HG02642 (cell line): ENCODE measurements around the gene RFT1.

Experiments used
- ATAC-seq: cut with Tn5 transposase; IDR thresholded peaks from one replicate; pipeline ENCODE4 v1.9.1; 2021; ENCODE audit warnings: mild to moderate bottlenecking; ENCODE audit not compliant: unreplicated experiment, poor library complexity

Gene RFT1

DNA sequence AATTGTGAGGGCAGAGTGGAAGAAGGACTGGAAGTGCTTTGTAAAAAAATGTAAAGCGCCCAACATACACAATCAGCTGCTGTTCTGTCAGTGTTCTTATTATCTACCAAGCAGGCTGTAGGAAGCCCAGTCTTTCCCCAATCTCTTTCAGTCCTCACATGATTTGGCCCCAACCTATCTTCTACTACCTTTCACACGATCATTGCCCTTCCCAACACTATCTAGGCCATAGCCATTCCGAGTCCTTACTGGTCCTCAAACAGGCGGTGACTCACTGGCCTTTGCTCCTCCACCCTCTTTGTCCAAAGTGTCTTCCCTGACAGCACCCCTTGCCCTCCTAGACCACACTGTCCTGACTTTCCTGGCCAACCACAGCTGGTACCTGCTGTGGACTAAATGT, 861 bp upstream of the RFT1 start:
- no peak for ATAC-seq

DNA sequence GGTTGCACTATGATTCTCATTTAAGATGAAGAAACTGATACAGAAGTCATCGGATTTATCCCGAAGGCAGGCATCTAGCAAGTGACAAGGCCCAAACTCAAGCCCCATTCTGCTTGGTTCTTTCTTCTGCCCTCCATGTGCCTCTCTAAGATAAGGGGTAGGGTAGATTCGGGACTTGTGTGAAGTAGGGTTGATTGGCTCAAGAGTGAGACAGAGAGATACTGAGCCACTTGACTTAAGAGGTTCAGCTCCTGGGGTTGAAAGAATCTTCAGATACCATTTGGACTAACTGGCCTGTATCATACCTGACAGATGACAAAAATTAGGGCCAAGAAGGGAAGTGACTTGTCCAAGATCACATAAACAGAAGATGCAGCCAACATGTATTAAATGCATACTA, 891 bp downstream of the RFT1 start:
- no peak for ATAC-seq

DNA sequence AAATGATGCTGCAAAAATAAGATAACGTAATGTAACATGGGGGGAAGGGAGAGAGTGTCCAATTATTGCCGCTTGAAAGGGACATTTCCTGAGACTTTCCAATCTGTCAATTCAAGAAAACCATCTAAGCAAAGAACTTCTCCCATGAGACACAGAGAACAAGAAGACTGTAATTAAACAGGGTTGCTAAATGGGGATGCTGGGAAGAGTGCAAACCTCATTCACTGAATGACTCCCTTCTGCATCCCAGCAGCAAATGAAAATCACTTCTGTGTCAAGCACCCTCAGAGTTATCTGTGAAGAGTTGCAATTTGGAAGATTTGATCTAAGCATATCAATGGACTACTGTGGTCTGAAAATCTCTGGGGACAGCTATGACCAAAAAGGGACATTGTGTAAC, 3.6 kb downstream of the RFT1 start:
- ATAC-seq, result no peak

DNA sequence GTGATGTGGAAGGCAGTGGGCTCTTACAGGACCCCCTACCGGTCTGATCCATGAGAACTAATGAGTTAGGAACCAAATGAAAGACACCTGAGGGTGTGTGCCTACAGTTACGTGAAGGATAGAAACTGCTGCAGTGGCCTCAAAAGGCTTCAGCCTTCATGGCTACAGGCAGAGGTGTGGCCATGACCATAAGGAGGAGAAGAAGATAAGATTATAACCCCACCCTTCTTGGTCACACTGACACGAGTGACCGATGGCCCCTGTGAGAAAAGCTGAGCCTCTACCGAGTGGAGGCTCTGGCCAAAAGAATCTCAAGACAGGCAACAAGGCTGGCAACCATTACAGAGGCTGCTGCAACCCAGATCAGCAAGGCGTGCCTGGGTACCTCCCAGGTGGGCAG, 6.3 kb downstream of the RFT1 start:
- ATAC-seq, result no peak

DNA sequence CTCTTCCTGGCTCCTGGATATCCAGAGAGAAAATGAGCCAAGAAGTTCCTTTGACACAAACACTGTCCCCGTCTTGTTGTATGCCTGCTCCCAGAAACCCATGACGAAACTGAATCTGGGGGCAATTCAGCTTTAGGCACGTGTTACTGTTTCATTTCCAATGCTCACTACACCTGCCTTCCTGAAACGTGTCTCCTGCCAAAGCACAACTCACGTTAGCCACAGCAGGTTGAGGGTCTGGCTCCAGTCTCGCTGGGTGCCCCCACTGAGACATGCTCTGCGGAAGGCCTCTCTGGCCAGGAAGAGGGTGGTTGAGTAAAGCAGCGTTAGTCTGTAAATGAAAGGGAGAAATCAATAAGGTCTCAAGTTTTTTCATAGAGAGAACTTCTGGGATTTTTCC, 6.7 kb downstream of the RFT1 start:
- no peak for ATAC-seq

DNA sequence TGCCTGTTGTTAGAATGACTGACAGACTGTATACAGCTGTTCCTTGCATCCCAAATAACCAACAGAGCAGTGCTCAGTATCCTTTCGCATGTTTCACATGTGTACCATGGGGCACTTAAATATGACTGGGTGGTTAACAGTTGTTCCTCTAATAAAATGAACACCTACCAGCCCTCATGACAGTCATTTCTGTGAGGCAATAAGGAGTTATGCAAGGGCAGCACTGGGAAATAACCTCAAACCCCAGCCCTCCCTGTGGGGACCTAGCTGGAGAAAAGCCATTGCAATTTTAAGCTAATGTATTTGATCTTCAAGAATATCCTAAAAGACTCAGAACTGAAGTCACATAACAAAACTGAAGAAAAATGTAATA, 7.3 kb downstream of the RFT1 start:
- no peak for ATAC-seq

DNA sequence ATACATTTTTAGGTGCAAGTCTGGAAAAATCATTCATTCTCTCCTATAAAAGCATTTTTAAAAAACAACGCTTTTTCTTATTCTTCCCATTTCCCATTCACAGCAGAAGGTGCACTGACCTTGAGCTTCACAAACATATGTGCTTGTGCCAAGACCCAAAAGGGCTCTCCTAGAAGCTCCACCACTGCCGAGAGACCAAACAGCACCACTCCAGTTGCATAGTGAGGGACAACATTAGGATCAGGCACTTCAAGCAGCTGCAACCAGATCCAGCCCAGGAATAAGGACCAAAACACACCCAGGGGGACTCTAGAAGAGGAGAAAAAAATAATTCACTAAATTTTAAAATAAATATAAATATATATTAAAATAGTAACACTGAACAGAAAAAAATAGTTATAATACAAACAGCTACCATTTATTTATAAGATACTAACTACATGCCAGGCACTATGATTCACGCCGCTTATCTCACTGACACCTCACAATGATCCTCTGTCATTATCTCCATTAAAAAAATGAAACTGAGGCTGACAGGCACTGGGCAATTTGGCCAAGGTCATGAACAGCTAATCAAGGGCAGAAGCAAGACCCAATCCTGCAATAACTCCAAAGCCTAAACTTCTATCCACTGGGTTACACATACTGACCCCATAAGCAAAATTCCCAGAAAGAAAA, 7.8 kb downstream of the RFT1 start:
- no peak for ATAC-seq

DNA sequence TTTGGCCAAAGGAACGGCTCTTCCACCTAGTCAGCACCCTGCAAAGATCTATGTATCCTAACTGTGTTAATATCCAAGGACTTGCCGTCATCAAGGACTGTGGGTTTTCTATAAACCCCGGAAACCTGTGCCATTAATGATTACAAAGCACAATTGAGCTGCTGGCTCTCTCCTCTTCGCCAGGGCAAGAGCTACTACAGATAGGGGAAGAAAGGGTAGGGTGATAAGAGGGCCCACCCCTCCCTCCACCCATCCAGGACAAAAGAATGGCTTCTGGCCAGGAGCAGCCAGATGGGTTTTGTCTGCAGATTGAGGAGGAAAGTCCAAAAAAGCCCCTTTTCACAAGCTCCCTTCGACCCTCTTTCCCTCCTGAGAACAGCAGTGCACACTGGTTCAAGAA, 9.9 kb downstream of the RFT1 start:
- ATAC-seq, result no peak

DNA sequence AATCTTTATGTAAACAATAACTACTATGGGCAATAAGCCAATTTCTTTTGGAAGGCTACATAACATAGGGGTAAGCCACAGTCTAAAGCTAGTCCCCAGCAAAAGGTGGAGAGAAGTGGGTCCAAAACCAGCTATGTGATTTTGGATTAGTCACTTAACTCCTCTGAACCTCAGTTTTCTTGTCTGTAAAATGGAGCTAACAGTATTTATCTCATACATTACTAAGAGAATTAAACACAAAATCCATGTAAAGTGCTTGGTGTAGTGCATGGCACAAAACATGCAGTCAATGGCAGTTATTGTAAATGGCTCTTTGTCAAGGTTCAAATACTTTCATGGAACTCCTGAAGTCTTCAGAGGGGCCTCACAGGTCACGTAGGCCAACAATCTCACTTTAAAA, 13.3 kb downstream of the RFT1 start:
- no peak for ATAC-seq

DNA sequence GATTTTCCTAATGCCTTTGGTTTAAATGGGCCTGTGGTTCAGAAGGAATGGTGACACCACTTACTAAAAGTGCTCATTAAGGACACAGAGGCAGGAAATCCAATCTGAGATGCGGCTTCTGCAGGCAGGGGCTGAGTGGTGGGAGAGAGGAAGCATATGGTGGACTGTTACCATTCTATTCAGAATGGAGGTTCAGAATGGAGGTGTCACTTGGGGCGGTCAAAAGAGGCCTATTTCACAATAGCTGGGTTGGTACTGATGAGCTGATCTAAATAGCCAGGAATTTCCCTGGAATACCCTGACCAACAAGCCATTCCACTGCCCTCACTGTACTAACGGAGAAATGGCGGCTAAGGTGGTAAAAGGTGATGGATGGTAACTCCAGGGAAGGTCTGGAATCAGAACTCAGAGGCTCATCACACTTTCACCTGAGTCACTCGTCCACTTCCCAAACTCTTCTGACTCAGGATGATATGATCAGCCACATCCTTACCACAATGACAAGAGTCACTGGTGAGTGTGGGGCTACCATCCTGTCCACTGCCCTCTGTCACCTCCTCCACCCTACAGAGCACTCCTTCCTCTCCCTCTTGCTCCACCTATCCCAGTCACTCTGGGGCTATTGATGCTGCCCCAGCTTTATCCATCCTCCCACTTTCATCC, 15.7 kb downstream of the RFT1 start:
- ATAC-seq, result no peak

DNA sequence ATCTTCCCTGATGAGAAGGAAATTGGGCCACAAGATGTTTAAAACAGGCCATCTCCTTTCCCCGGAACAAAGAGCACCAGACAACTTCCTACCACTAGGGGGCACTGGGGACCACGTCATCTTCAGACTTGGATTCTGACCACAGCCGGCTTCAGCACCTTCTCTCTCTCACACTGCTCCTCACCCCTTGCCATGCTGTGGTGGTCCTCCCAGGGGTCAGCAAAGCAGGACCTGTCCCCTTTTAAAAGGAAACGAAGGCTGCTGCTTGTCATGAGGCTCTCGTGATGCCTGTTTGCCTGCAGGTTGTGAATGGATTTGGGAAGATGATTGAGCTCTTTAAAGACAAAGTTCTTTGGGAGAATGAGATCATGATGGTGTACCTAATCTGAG, 16.2 kb downstream of the RFT1 start:
- ATAC-seq, result peak; percentile 66

DNA sequence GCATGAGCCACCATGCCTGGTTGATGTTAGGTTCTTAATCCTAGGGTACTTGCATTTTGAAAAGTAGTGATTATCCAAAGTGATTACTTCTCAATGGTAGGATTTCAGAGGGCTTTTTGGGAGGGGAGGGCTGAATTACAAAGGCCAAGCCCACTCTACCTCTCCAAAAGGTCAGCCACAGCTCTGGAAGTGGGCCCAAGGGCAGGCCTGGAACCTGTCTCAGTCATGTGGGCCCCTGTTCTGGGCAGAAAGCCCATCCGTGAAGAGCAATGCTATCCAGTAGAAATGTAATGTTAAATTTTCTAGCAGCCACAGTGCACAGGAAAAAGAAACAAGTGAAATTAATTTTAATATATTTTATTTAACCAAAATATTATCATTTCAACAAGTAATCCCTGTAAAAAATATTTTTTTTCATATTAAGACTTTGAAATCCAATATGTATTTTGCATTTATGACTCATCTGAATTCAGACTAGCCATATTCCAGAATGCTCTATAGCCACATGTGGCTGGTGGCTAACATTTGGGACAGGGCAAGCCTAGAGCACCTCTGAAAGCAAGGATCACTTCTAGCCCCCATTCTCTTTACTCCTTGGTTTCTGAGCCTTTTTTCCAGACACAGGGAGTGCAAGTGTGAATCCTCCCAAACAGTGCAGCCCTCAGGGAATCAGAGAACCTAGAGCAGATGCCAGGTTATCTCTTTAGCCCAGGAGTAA, 16.8 kb downstream of the RFT1 start:
- no peak for ATAC-seq

DNA sequence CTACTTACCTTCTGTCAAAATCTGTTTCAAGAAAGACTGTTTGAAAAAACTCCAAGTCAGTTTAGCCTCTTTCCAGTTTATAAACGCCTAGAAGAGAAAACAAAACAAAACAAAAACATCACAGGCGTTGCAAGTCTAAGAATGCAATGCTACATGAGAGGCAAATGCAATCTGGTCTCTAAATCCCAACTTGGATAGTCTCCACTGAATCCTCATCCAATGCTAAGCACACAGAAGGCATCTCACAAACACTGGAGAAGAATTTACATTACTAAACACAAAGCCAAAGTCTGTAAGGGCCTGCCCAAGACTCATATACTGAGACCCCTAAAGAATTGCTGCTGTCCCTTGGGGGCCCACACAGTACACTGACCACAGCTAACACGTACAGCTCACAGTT, 18.4 kb downstream of the RFT1 start:
- no peak for ATAC-seq

DNA sequence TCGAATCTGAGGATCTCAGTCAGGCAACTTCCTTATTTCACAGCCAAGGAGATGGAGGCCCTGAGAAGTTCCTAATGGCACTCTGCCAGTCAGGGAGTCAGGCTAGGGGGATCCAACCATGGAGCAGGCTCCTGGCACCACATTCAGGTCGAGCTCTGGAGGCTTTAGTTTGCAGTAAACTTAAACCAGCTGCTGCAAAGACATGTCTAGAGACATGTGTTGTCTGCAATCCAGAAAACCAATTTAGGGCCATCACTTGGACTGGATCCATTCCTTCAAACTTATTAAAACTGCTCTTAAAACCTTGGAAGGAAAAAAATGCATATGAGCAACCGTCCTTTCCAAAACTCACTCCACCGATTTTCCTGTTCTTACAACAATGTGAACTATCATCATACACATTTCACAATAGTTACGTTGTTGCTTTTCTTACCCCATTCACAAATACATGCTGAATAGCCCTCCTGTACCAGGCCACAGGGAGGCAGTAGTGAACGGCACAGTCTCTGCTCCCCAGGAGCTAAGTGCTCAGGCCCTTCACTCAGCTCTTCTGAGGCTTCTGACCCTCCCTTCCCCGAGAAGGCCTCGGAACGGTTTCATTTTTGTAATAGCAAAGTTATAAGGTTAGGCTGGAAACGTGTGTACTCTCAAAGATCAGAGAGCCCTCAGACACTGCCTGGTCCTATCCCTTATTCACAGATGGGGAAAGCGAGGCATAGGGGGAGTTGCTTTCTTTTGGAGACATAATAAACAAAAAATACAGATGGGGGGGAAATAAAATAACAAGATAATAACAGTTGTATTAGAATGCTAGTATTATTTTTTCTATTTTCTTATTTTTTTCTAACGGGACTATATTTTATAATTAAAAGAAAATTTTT, 20.1 kb downstream of the RFT1 start:
- no peak for ATAC-seq

DNA sequence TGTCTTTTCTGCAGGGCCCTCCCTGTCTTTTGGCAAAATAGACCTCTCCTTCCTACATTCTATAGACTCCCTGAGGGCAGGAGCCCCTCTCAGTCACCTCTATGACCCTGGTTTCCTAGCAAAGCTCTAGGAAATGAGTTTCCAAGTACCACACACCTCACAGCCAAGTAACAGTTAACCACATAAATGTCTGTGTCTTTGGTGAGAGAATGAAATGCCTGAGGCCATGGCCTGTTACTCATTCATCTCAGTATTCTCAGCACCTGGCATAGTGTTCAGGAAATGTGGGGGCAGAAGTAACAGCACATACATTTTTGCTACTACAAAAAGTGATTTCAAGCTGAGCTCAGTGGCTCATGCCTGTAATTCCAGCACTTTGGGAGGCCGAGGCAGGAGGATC, 21.0 kb downstream of the RFT1 start:
- no peak for ATAC-seq

DNA sequence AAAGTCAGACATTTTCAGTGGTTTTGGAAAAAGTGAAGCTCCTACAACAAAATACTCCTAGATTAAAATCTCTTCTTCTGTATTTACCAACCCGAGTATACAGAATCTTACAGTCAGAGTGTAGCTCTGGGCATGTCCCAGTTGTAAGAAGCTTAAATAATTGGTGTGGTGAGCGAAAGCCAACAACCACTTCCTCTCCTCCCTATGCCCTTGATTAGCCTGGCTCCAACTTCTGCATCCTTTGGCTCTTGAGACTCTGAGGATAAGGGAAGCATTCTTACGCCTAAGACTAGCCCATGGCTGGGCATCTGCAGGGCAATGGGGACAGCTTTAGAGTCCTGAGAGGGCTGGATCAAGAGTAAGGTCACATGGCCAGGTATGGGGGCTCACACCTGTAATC, 25.5 kb downstream of the RFT1 start:
- no peak for ATAC-seq

DNA sequence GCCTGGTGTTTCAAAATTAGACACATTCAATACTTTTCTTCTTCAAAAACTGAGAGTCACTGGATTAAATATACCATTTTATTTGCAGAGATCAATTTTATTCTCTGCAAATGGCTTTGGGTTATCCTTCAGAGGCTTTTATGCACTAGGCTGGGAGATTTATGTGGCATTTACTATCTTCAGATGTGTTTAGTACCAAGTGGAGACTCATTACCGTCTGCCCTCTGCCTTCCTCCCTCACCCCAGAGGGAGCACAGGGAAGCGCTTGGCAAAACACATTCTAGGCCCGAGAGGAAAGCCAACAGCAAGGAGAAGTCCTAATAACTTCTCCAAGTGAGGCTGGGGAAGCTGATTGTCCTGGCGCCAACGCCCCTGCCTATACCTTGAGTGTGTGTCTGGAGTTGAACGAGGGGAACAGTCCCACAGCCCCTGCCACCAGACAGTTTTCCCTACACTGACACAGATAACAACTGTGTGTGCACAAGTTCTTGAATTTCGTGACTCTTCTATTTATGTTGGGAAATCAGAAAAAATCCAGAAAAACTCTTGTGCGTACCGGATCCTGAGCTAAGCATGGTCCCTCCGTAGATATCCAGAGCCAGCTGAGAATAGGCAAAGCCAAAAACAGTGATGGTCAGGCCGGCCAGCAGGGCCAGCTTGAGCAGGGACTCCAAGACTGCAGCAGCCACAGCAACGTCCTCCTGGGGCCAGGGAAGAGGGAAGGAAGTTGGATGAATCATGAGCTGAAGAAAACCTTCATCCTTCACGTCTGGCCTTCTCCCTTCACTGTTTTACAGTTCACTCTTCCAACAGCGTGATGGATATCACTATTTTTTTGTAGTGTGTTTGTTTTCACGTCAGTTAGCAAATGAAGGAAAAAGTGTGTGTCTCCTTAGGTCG, 26.6 kb downstream of the RFT1 start:
- no peak for ATAC-seq

DNA sequence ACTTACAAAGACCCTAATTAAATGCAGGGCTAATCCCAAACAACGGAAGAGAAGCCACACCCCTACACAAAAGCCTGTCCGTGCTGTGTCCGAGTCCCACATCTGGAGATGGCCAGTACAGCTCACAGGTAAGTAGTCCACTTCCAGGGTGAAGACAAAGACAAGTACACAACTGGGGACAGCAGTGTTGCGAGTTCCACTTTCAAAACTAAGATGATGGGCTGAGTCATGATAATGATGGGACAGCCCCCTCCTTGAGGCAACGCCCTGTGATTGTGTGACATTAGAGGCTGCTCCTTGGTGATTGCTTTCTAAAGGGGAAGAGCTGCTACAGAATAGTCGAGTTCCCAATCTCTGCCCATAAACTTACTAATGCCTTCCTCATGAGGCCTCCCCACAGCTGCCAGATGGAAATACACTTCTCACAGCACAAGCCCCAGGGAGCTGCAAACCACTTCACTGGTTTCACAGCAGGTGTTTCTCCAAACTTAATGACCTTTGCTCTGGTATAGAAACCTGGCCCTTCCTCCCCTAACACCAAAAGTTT, 27.6 kb downstream of the RFT1 start:
- peak; percentile 76 for ATAC-seq

DNA sequence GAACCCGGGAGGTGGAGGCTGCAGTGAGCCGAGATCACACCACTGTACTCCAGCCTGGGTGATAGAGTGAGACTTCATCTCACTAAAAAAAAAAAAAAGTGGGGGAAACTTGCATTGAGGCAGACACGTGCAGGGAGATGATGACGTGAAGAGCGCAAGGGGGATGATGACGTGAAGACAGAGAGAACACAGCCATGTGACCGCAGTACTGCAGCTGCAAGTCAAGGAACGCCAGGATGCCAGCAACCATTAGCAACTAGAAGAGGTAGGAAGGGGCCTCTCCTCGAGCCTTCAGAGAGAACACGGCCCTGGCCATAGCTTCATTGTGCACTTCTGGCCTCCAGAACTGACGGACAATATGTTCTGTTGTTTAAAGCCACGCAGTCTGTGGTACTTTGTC, 28.3 kb downstream of the RFT1 start:
- no peak for ATAC-seq
